ENCODE measurements around the gene RIPOR3. TPM values are rescaled to one million over a fixed set of nuclear protein-coding genes. Genes with fewer than 3 reads are reported as not detected.

Gene RIPOR3
- total RNA-seq, 1 donor from 2014 or later, result 0.12 TPM

GRCh38 chr20:50578061-50578777 is 113.1 kb downstream of the RIPOR3 start:
- no peak overlapping the region for H3K4me3 Mint-ChIP-seq (ENCODE audit: unreplicated experiment)
- H3K4me1 Mint-ChIP-seq (ENCODE audit: low read depth), result peaks cover 4% of the 10 kb centered on the region
- TF ChIP-seq, protein P1, sequence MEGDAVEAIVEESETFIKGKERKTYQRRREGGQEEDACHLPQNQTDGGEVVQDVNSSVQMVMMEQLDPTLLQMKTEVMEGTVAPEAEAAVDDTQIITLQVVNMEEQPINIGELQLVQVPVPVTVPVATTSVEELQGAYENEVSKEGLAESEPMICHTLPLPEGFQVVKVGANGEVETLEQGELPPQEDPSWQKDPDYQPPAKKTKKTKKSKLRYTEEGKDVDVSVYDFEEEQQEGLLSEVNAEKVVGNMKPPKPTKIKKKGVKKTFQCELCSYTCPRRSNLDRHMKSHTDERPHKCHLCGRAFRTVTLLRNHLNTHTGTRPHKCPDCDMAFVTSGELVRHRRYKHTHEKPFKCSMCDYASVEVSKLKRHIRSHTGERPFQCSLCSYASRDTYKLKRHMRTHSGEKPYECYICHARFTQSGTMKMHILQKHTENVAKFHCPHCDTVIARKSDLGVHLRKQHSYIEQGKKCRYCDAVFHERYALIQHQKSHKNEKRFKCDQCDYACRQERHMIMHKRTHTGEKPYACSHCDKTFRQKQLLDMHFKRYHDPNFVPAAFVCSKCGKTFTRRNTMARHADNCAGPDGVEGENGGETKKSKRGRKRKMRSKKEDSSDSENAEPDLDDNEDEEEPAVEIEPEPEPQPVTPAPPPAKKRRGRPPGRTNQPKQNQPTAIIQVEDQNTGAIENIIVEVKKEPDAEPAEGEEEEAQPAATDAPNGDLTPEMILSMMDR (IDR thresholded peaks at IDR 0.05), result no peak
- no peak for DNase-seq (ENCODE audit: low spot score)
- H3K27ac Mint-ChIP-seq (ENCODE audit: unreplicated experiment), result no peak overlapping the region
- H3K27me3 Mint-ChIP-seq (ENCODE audit: low read depth), result no peaks in the 10 kb centered on the region
- no peaks in the 10 kb centered on the region for H3K9me3 Mint-ChIP-seq (ENCODE audit: low read depth)
- peaks cover 30% of the 10 kb centered on the region for H3K36me3 Mint-ChIP-seq (ENCODE audit: low read depth)

DNA sequence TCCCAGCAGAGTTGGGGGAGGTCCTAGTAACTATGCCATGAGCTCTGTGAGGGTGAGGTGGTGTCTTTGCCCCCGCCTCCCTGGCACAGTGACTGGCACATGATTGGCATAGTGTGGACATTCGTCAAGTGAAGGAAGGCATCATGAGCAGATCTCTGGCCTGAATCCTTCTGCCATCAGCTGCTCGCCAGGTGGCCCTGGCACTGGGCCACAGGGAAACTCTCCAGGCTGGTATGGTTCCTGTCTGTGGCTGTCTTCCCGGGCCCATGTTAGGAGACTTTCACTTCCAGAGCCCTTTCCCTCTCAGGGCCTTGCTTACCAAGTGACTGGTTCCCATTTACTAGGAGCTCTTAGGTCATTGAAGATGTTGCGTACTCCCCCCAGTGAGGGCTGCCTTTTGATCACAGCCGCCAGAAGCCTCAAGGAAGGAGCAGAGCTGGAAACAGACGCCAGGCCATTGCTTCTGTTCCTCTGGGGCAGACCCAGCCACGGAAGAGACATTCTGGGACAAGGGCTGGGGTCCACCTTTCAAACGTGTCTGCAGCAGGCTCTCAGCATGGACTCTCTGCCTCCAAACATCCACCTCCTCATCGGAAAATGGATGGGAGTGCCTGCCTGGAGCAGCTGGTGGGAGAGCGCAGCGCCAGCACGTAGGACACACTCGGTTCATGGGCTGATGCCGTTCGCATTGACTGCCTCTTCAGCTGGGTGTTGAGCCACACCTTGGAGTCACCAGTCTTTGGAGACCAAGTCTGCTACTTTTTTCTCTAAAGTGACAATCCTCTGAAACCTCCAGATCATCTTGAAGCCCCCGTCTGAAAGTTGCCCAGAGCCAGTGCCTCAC is 113.9 kb downstream of the RIPOR3 start:
- Mint-ChIP-seq H3K36me3 (ENCODE audit: low read depth) (peaks cover 30% of the 10 kb centered on the region), H3K4me3 (ENCODE audit: unreplicated experiment) (no peak overlapping the region), H3K4me1 (ENCODE audit: low read depth) (peaks cover 13% of the 10 kb centered on the region), H3K27me3 (ENCODE audit: low read depth) (no peaks in the 10 kb centered on the region), H3K9me3 (ENCODE audit: low read depth) (no peaks in the 10 kb centered on the region), H3K27ac (ENCODE audit: unreplicated experiment) (peak overlapping the region; percentile 45)
- DNase-seq (ENCODE audit: low spot score), result no peak
- TF ChIP-seq, protein P1 (IDR thresholded peaks at IDR 0.05), result no peak

- no peaks in the 10 kb centered on the region for H3K9me3 Mint-ChIP-seq (ENCODE audit: low read depth)
- H3K36me3 Mint-ChIP-seq (ENCODE audit: low read depth), result peaks cover 30% of the 10 kb centered on the region
- no peak overlapping the region for H3K4me3 Mint-ChIP-seq (ENCODE audit: unreplicated experiment)
- H3K27me3 Mint-ChIP-seq (ENCODE audit: low read depth), result no peaks in the 10 kb centered on the region
- no peak overlapping the region for H3K27ac Mint-ChIP-seq (ENCODE audit: unreplicated experiment)
- peaks cover 26% of the 10 kb centered on the region for H3K4me1 Mint-ChIP-seq (ENCODE audit: low read depth)
- TF ChIP-seq, protein P1 (IDR thresholded peaks at IDR 0.05), result peak; percentile 87
- no peak for DNase-seq (ENCODE audit: low spot score)
Observed at GRCh38 chr20:50575865-50576720, 115.2 kb downstream of the RIPOR3 start.

GRCh38 chr20:50574586-50574985 is 116.8 kb downstream of the RIPOR3 start:
- H3K4me3 Mint-ChIP-seq (ENCODE audit: unreplicated experiment), result no peak overlapping the region

More at GRCh38 chr20:50574586-50574985, 116.8 kb downstream of the RIPOR3 start:
- no peaks in the 10 kb centered on the region for H3K9me3 Mint-ChIP-seq (ENCODE audit: low read depth)
- H3K27ac Mint-ChIP-seq (ENCODE audit: unreplicated experiment), result no peak overlapping the region
- TF ChIP-seq, protein P1 (IDR thresholded peaks at IDR 0.05), result no peak
- peaks cover 25% of the 10 kb centered on the region for H3K36me3 Mint-ChIP-seq (ENCODE audit: low read depth)
- peaks cover 34% of the 10 kb centered on the region for H3K4me1 Mint-ChIP-seq (ENCODE audit: low read depth)
- no peak for DNase-seq (ENCODE audit: low spot score)
- no peaks in the 10 kb centered on the region for H3K27me3 Mint-ChIP-seq (ENCODE audit: low read depth)
